Brain microvascular endothelial cell (primary cell): ENCODE results near the gene GPR4.
A peak's percentile ranks its signal among the peaks of the same experiment; 100 is the strongest.

Experiments
- DNase-seq: peaks from one replicate; pipeline ENCODE4 v3.0.0-alpha.2; 2020
- H3K27ac ChIP-seq: fragments of 250-450 bp; sonication (Bioruptor Pico); 2 replicates; pipeline ENCODE4 v1.5.1; 2020; ENCODE audit warnings: mild to moderate bottlenecking, moderate library complexity
- H3K27me3 ChIP-seq: fragments of 250-450 bp; sonication (Bioruptor Pico); replicated peaks from 2 replicates; pipeline ENCODE4 v1.5.1; 2020; ENCODE audit warnings: mild to moderate bottlenecking
- H3K36me3 ChIP-seq: fragments of 250-450 bp; sonication (Bioruptor Pico); replicated peaks from 2 replicates; pipeline ENCODE4 v1.5.1; 2020; ENCODE audit warnings: mild to moderate bottlenecking
- H3K4me3 ChIP-seq: 2 replicates; pipeline ENCODE4 v1.5.1; 2011; ENCODE audit warnings: low read depth, mild to moderate bottlenecking, control low read depth, low read length, moderate library complexity
- CTCF ChIP-seq: IDR thresholded peaks from 2 replicates; pipeline ENCODE4 v1.5.1; 2011; ENCODE audit warnings: low read depth, mild to moderate bottlenecking, moderate library complexity, low read length, control low read depth, inconsistent platforms; ENCODE audit errors: missing control alignments
- in situ Hi-C: cut with HindIII; loops from 2 replicates; pipeline ENCODE4 v1.10.0; 2017; ENCODE audit warnings: low sequenced_read_pairs, low pct_ligation_motif_present

GPR4 gene

GRCh38 chr19:45560686-45561085, 41.3 kb downstream of the GPR4 start:
- no peak overlapping the region for H3K4me3 ChIP-seq
- H3K36me3 ChIP-seq = no peaks in the 10 kb centered on the region
- H3K27ac ChIP-seq = no peak overlapping the region
- H3K27me3 ChIP-seq = no peaks in the 10 kb centered on the region
- no peak for DNase-seq
- in situ Hi-C loops = no loop called here
- TF ChIP-seq CTCF = no peak

DNA sequence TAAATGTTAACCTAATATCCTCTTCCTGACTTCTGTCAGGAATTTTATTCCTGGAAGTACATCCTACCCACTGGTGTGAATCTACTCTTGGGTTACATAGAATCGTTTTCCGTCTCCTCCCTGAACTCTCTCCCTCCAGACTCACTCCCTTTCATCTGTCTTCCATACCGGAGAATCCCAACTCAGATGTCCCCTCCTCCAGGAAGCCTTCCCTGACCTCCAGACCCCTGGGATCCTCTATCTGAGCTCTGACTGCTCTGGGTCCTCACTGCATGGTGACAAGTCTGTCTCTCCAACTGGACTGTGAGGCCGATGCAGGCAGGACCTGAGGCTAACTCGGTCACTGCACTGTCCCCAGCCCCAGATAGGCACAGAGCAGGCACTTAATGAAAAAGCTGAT, 42.0 kb downstream of the GPR4 start:
- H3K27ac ChIP-seq = no peak overlapping the region
- in situ Hi-C loops = no loop called here

GRCh38 chr19:45558399-45558878, 43.6 kb downstream of the GPR4 start:
- H3K27ac ChIP-seq = no peak overlapping the region
- no peak overlapping the region for H3K4me3 ChIP-seq
- peak; percentile 85 for TF ChIP-seq CTCF
- no peaks in the 10 kb centered on the region for H3K36me3 ChIP-seq
- DNase-seq = peak; percentile 20
- in situ Hi-C loops = no loop called here
- no peaks in the 10 kb centered on the region for H3K27me3 ChIP-seq

More for the DNA sequence above, 42.0 kb downstream of the GPR4 start:
- no peak for TF ChIP-seq CTCF
- H3K4me3 ChIP-seq = no peak overlapping the region
- DNase-seq = no peak
- no peaks in the 10 kb centered on the region for H3K36me3 ChIP-seq
- no peaks in the 10 kb centered on the region for H3K27me3 ChIP-seq

GRCh38 chr19:45556835-45557234, 45.2 kb downstream of the GPR4 start:
- Histone ChIP-seq H3K27ac (no peak overlapping the region), H3K27me3 (no peaks in the 10 kb centered on the region), H3K4me3 (no peak overlapping the region), H3K36me3 (peaks cover 2% of the 10 kb centered on the region)
- TF ChIP-seq CTCF = no peak
- in situ Hi-C loops = no loop called here
- no peak for DNase-seq

GRCh38 chr19:45554481-45554880, 47.5 kb downstream of the GPR4 start:
- in situ Hi-C loops = no loop called here
- no peak overlapping the region for H3K27ac ChIP-seq
- TF ChIP-seq CTCF = no peak
- no peak overlapping the region for H3K4me3 ChIP-seq
- peaks cover 2% of the 10 kb centered on the region for H3K36me3 ChIP-seq
- no peaks in the 10 kb centered on the region for H3K27me3 ChIP-seq
- no peak for DNase-seq

GRCh38 chr19:45553464-45553863, 48.5 kb downstream of the GPR4 start:
- in situ Hi-C loops = no loop called here
- H3K27ac ChIP-seq = no peak overlapping the region
- H3K36me3 ChIP-seq = peaks cover 2% of the 10 kb centered on the region
- H3K4me3 ChIP-seq = no peak overlapping the region
- no peaks in the 10 kb centered on the region for H3K27me3 ChIP-seq
- no peak for DNase-seq
- TF ChIP-seq CTCF = peak; percentile 8
